Bronchial epithelial cell (primary cell): ENCODE measurements around the gene TPSAB1. TPM values are rescaled to one million over a fixed set of nuclear protein-coding genes. Genes with fewer than 3 reads are reported as not detected.

Experiments
- DNase-seq: peaks from one replicate; pipeline ENCODE4 v3.0.0-alpha.2; 2010; ENCODE audit warnings: low read depth
- FAIRE-seq: peaks from 2 replicates; lab custom pipeline; 2011; peaks lifted over from hg19 to GRCh38; lab: Jason Lieb, UNC
- H3K27me3 ChIP-seq: 2 replicates; pipeline ENCODE4 v1.5.1; 2011; ENCODE audit warnings: low read length; ENCODE audit not compliant: control insufficient read depth, insufficient read depth
- H3K36me3 ChIP-seq: 2 replicates; pipeline ENCODE4 v1.5.1; 2011; ENCODE audit warnings: low read length; ENCODE audit not compliant: control insufficient read depth, insufficient read depth
- H3K4me3 ChIP-seq: 2 replicates; pipeline ENCODE4 v1.5.1; 2011; ENCODE audit warnings: mild to moderate bottlenecking, low read depth, low read length, control low read depth
- CTCF ChIP-seq: IDR thresholded peaks from 2 replicates; pipeline ENCODE4 v1.5.1; 2011; ENCODE audit warnings: mild to moderate bottlenecking, moderate library complexity, low read length, control low read depth, inconsistent platforms; ENCODE audit not compliant: insufficient read depth, severe bottlenecking
- total RNA-seq: library from RNA; depleted of rRNA; stranded (reverse); fragments of >200 nt; gene quantifications from 2 replicates; pipeline ENCODE4 v1.2.1, GENCODE V29; 2014

TPSAB1 gene
- total RNA-seq, 1 donor from 2014 or later = not detected

- DNase-seq = no peak
- H3K27me3 ChIP-seq = peaks cover 6% of the 10 kb centered on the region
- no peaks in the 10 kb centered on the region for H3K36me3 ChIP-seq
- TF ChIP-seq CTCF = no peak
- H3K4me3 ChIP-seq = no peak overlapping the region
- FAIRE-seq = no peak
Measured at GRCh38 chr16:1258906-1259759, 18.6 kb downstream of the TPSAB1 start.

GRCh38 chr16:1259760-1260068 is 19.2 kb downstream of the TPSAB1 start:
- TF ChIP-seq CTCF = no peak
- DNase-seq = no peak
- H3K36me3 ChIP-seq = no peaks in the 10 kb centered on the region
- peaks cover 6% of the 10 kb centered on the region for H3K27me3 ChIP-seq
- H3K4me3 ChIP-seq = no peak overlapping the region
- FAIRE-seq = no peak

GRCh38 chr16:1260101-1260680 is 19.7 kb downstream of the TPSAB1 start:
- FAIRE-seq = no peak
- no peaks in the 10 kb centered on the region for H3K36me3 ChIP-seq
- no peak for TF ChIP-seq CTCF
- no peak for DNase-seq
- peaks cover 6% of the 10 kb centered on the region for H3K27me3 ChIP-seq
- no peak overlapping the region for H3K4me3 ChIP-seq

GRCh38 chr16:1261131-1261892 is 20.8 kb downstream of the TPSAB1 start:
- Histone ChIP-seq H3K27me3 (peaks cover 6% of the 10 kb centered on the region), H3K4me3 (no peak overlapping the region), H3K36me3 (no peaks in the 10 kb centered on the region)
- no peak for TF ChIP-seq CTCF
- DNase-seq (no peak), FAIRE-seq (no peak)

- TF ChIP-seq CTCF = no peak
- no peak for FAIRE-seq
- no peak overlapping the region for H3K4me3 ChIP-seq
- no peaks in the 10 kb centered on the region for H3K36me3 ChIP-seq
- H3K27me3 ChIP-seq = peaks cover 6% of the 10 kb centered on the region
- DNase-seq = no peak
Measured at GRCh38 chr16:1262210-1262845, 21.8 kb downstream of the TPSAB1 start.
